T47D (cell line): ENCODE measurements around the gene NCMAP.

ENCODE experiments used
- DNase-seq, 2 experiments: peaks; one replicate each; pipeline versions ENCODE4 v3.0.0 to v3.0.0-alpha.2; 2011 to 2012; ENCODE audit warnings: low read depth in 1 of 2, low spot score in 1 of 2
- JUND ChIP-seq: IDR thresholded peaks from 2 replicates; pipeline ENCODE4 v1.6.1; 2012; ENCODE audit warnings: low read depth
- in situ Hi-C: cut with HindIII; loops from 2 replicates; pipeline ENCODE4 v1.10.0; 2016; ENCODE audit warnings: low sequenced_read_pairs, low pct_unique_long_range_greater_than_20kb

The NCMAP gene

DNA sequence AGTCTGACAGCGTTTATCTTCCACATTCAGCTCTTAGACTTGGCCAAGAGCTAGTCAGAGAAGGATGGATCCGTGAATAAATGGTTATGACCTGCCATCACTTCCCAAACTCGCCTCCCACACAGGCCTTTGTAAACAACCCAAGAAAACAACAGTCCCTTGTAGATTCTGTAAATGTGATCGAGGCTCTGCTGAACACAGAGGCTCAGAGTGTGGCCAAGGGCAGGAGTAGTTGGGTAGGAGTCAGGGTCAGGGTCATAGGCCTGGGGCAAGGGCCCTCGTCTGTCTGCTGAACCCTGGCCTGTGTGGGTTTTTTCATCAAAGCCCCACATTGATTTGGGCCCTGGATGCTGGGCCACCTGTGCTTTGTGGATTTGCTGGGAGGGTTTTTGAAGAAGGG is 32.7 kb downstream of the NCMAP start:
- in situ Hi-C loops, result no loop called here
- DNase-seq, result no peak
- TF ChIP-seq JUND, result no peak

DNA sequence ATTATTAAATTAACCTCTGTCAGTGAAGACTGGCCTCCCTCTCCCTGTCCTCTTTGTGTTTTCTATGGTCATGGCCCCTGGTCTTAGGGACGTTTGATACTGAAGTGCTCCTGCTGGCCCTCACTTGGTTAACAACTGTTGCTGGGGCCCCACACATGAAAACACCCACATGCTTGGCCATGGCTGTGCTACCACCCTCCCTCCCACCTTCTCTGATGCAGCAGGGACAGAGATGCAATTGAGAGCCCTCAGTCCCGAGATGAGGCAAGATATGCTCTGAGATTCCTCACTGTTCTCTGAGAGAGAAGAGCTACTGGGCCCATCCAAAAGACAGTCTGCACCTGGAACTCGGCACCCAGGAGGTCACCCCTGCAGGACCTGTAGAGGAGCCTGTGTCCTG is 33.3 kb downstream of the NCMAP start:
- in situ Hi-C loops, result no loop called here
- DNase-seq, result no peak
- no peak for TF ChIP-seq JUND

DNA sequence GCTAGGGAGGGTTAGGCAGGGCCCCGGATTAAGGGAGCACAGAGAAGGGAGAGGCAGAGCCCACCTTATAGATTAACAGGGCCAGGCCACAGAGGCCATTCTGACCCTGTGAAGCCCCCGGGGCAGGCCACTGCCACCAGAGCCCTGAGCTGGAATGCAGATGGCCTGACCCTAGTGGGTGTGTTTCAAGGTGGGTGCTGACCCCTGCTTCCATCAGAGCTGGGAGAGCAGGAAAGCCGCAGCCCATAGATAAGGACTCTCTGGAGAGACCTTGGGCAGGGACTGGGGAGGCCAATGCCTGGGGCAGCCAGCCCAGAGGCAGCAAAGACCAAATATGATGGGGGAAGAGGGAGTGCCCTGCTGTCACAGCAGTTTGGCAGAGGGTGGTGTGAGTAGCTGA is 35.9 kb downstream of the NCMAP start:
- DNase-seq, result no peak
- no peak for TF ChIP-seq JUND
- in situ Hi-C loops, result no loop called here

DNA sequence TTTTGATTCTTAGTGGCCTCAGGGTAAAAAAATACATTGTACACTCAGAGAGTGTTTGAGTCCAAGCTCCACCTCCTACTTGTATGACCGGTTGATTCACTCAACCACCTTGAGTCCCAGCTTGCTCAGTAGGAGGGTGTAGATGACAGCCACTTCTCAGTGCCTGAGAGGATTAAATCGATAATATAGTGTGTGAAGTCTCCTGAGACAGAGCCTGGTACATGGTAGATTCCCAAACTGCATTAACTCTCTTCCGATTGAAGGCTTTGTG is 38.4 kb downstream of the NCMAP start:
- in situ Hi-C loops, result no loop called here
- peak in 1 of 2 experiments; percentile 89 for DNase-seq
- no peak for TF ChIP-seq JUND

DNA sequence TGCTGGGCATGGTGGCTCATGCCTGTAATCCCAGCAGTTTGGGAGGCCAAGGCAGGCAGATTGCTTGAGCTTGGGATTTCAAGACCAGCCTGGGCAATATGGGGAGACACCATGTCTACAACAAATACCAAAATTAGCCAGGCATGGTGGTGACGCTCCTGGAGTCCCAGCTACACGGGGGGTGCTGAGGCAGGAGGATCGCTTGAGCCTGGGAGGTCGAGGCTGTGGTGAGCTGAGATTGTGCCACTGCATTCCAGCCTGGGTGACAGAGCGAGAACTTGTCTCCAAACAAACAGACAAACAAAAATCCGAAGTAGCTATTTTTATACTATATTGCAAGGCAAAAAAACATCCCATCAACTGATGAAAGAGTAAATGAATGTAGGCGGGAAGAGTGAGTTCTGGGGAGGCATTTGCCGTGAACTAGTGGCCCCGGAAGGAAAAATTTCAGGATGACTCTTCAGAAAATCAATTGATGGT is 40.6 kb downstream of the NCMAP start:
- in situ Hi-C loops, result no loop called here
- TF ChIP-seq JUND, result no peak
- no peak for DNase-seq

DNA sequence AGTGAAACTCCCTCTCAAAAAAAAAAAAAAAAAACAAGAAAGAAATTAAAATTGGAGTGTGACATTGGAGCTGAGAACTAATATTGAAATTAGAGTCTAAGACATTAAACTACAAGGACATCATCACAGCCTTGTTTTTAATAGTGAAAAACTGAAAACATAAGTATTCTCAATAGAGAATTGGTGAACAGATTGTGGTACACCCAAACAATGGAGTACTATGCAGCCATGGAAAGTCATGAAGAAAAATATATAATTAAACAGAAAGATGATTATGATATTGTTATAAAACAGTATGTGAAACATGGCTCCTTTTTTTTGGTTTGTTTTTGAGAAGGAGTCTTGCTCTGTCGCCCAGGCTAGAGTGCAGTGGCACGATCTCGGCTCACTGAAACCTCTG is 43.4 kb downstream of the NCMAP start:
- TF ChIP-seq JUND, result no peak
- in situ Hi-C loops, result no loop called here
- DNase-seq, result no peak

DNA sequence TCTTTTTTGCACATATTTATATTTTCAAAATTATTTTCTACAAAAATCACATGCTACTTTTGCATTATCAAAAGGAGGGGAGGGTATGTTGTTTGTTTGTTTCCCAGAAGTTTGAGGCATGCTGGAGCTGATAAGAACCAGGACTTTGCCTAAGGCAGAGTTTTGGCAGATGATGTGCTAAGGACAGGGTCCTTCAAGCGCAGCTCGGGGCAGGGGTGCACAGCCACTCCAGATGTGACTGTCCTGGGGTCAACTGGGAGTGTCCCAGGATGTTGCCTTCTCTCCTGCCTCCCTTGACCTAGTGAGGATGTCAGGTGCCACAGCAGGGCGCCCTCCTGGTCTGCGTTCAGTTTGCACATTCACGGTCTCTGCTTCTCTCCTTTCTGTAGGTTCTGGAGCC is 44.7 kb downstream of the NCMAP start:
- no peak for DNase-seq
- in situ Hi-C loops, result no loop called here
- TF ChIP-seq JUND, result no peak

DNA sequence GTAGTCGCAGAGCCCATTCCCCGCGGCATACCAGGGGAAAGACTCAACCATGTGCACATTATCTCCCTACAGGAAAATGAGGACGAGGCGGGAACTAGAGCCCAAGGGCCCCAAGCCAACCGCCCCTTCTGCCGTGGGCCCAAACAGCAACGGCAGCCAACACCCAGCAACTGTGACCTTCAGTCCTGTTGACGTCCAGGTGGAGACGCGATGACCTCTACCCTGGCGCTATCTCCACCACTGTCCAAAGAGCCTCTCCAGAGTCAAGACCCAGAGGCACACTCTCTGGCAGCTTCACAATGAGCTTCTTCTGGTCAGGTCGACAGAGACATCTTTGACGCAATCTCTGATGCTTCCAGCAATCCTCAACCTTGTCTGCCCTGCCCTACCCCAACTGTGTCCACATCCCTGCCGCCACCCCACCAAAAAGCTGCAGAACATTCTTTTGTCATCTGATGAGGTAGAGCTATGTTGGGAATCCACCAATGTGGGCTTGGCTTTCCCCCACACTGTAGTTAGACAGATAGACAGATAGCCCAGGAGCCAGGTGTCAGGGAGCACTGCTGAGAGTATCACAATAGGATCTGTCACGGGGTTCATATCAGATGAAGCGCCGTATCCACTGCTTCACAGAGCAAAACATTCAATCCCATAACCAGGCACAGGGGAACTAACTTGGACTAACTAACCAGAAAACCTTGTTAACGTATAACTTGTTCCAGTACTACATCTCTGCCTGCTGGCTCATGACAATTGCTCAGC is 49.8 kb downstream of the NCMAP start:
- DNase-seq, result no peak
- in situ Hi-C loops, result no loop called here
- no peak for TF ChIP-seq JUND

DNA sequence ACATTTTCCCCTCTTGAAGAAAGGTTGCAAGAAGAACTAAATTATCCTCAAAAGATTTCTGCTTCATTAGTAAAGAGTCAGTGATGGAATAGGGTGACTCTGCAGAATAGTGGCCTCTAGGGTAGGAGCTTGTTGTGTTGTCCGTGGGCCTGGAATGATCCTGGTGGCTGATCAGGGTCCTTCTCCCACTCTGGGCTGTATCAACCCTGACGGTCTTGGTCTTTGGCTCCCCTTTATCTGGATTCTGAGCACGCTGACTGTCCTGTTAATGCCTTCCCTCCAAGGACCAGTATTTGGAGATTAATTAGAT is 50.4 kb downstream of the NCMAP start:
- DNase-seq, result no peak
- no peak for TF ChIP-seq JUND
- in situ Hi-C loops, result no loop called here

DNA sequence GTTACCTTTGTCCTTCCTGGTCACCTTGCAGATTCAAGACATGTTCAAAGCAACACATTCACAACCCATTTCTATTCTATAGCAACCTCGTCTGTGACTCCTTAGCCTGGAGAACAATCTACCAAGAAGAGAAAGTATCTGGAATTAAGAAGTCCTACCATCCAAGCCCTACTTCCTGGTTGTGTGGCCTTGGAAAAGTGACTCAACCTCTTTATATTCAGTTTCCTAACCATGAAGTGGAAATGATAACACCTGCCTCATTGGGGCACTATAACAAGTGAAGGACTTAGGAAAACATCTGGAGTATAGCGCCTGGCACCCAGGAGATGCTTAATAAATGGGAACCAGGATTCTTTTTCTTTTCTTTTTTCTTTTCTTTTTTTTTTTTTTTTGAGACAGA is 50.7 kb downstream of the NCMAP start:
- no peak for TF ChIP-seq JUND
- in situ Hi-C loops, result no loop called here
- no peak for DNase-seq

DNA sequence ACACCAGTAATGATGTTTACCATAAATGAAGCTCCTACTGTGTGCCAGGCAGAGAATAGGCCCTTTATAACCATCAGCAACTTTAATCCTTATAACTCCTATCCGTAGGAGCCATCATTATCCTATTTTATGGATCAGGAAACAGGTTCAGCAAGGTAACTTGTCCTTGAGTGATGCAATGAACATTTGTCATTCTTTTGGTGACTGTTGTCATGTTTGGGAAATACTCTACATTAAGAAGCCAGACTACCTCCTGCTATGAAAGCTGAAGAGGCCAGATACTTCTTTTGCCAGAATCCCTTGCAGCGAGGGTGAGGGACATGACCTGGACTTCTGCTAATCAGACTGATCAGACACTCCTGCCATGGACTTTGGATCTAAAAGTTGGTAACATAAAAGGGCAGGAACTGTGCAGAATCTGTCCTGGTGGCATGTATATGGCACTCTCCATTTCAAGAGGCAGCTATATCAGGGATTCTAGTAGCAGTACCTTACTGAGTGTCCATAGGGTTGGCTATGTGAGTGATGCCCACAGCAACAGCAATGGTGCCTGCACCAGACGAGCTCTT is 54.1 kb downstream of the NCMAP start:
- in situ Hi-C loops, result no loop called here
- TF ChIP-seq JUND, result no peak
- peak in 1 of 2 experiments; percentile 61 for DNase-seq

DNA sequence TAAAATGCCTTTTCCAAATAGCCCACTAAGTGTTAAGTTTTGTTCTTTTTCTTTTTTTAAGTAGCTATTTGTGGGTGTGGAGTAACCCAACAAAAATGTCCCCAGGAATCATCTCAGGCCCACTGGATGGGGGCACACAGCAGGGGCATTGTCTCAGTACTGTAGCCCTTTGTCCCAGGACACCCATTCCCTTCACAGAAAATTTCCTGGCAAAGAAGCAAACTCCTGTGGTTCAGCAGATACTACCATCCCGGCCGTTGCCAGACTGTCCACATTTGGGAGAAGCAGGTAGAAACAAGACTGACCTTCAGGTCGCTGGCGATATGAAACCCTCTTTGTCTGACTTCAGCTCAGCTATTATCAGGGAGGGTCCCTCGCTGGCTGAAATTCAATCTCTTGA is 63.5 kb downstream of the NCMAP start:
- no peak for TF ChIP-seq JUND
- no peak for DNase-seq
- in situ Hi-C loops, result no loop called here

DNA sequence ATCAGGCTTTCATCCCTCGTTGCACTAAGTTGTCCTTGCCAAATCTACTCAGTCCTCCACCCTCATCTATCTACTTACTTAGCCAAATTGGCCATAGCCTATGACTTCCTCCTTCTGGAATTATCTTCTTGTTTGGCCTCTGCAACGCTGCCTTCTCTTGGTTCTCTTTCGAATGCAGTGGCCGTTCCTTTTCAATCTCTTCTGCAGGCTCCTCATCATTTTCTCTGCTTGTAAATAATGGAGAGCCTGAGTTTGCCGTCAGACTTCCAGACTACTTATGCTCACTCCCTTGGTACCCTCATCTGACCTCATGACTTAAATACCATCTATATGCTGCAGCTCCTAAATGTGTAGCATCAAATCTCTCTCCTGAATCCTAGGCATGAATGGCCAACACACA is 64.8 kb downstream of the NCMAP start:
- no peak for DNase-seq
- TF ChIP-seq JUND, result no peak
- in situ Hi-C loops, result no loop called here

DNA sequence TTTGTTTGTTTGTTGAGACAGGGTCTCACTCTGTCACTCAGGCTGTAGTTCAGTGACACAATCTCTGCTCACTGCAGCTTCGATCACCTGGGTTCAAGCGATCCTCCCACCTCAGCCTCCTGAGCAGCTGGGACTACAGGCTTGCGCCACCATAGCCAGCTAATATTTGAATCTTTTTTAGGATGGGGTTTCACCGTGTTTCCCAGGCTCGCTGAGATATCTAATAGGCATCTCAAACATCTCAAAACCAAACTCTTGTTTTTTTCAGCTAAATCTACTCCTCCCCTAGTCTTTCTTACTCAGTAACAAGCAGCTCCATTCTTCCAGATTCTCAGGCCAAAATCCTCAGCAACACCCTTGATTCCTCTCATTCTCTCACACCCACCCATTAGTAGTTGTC is 65.2 kb downstream of the NCMAP start:
- no peak for DNase-seq
- in situ Hi-C loops, result no loop called here
- TF ChIP-seq JUND, result no peak
